Skeletal muscle cell (primary cell): Measurements from ENCODE around the gene GNGT1.

ENCODE experiments used
- DNase-seq: peaks from one replicate; pipeline ENCODE4 v3.0.0-alpha.2; 2010; ENCODE audit warnings: low read depth
- H3K4me3 ChIP-seq: 2 replicates; pipeline ENCODE4 v1.5.1; 2011; ENCODE audit warnings: low read depth, mild to moderate bottlenecking, control low read depth, low read length, moderate library complexity

GNGT1 gene

GRCh38 chr7:93906267-93906666 lies at the start of gene GNGT1:
Gene GNGT1 (plus strand): TSS chr7:93906567. CDS start chr7:93906747, 180 bp downstream.
- no peak for DNase-seq
- no peak within 1 kb of the TSS for H3K4me3 ChIP-seq

- no peak overlapping the region for H3K4me3 ChIP-seq
- no peak for DNase-seq
Measured at GRCh38 chr7:93858857-93859256, 47.5 kb upstream of the GNGT1 start.

- H3K4me3 ChIP-seq, result no peak overlapping the region
- DNase-seq, result no peak
Measured at GRCh38 chr7:93860261-93860660, 46.1 kb upstream of the GNGT1 start.

- no peak overlapping the region for H3K4me3 ChIP-seq
- no peak for DNase-seq
Measured at GRCh38 chr7:93861325-93861949, 44.9 kb upstream of the GNGT1 start.

- DNase-seq, result no peak
- H3K4me3 ChIP-seq, result no peak overlapping the region
Measured at GRCh38 chr7:93862651-93863050, 43.7 kb upstream of the GNGT1 start.

GRCh38 chr7:93866886-93867285 lies 39.5 kb upstream of the GNGT1 start:
- DNase-seq, result no peak
- H3K4me3 ChIP-seq, result no peak overlapping the region

GRCh38 chr7:93873998-93874574 lies 32.3 kb upstream of the GNGT1 start:
- DNase-seq, result no peak
- no peak overlapping the region for H3K4me3 ChIP-seq

- no peak overlapping the region for H3K4me3 ChIP-seq
- no peak for DNase-seq
Measured at GRCh38 chr7:93877742-93878141, 28.6 kb upstream of the GNGT1 start.

GRCh38 chr7:93879356-93879755 lies 27.0 kb upstream of the GNGT1 start:
- H3K4me3 ChIP-seq, result no peak overlapping the region
- no peak for DNase-seq

GRCh38 chr7:93882468-93882867 lies 23.9 kb upstream of the GNGT1 start:
- no peak for DNase-seq
- no peak overlapping the region for H3K4me3 ChIP-seq

GRCh38 chr7:93883078-93883916 lies 23.1 kb upstream of the GNGT1 start:
- no peak for DNase-seq
- H3K4me3 ChIP-seq, result no peak overlapping the region

- no peak for DNase-seq
- H3K4me3 ChIP-seq, result no peak overlapping the region
Measured at GRCh38 chr7:93883917-93884345, 22.4 kb upstream of the GNGT1 start.

- no peak overlapping the region for H3K4me3 ChIP-seq
- no peak for DNase-seq
Measured at GRCh38 chr7:93884541-93884940, 21.8 kb upstream of the GNGT1 start.

GRCh38 chr7:93889261-93889660 lies 17.1 kb upstream of the GNGT1 start:
- no peak overlapping the region for H3K4me3 ChIP-seq
- peak; percentile 75 for DNase-seq

GRCh38 chr7:93890041-93890463 lies 16.3 kb upstream of the GNGT1 start:
- peak; percentile 24 for DNase-seq
- peak overlapping the region; percentile 68 for H3K4me3 ChIP-seq

- H3K4me3 ChIP-seq, result peak within 1 kb of the TSS; percentile 68
- peak; percentile 23 for DNase-seq
Measured at GRCh38 chr7:93890464-93891068, 15.8 kb upstream of the GNGT1 start, which contains the start of gene TFPI2. Gene TFPI2 (minus strand): TSS chr7:93890753. CDS start chr7:93890678, 75 bp downstream.

- DNase-seq, result no peak
- no peak overlapping the region for H3K4me3 ChIP-seq
Measured at GRCh38 chr7:93894426-93894825, 11.9 kb upstream of the GNGT1 start.

GRCh38 chr7:93894966-93895640 lies 11.3 kb upstream of the GNGT1 start:
- no peak for DNase-seq
- H3K4me3 ChIP-seq, result no peak overlapping the region

GRCh38 chr7:93895859-93896600 lies 10.3 kb upstream of the GNGT1 start:
- no peak for DNase-seq
- no peak overlapping the region for H3K4me3 ChIP-seq
